Right hindlimb (tissue), 1 donor: ENCODE measurements around the gene POLG.

ENCODE experiments used
- DNase-seq: peaks from one replicate; pipeline ENCODE4 v3.0.0-alpha.2; 2018

Gene POLG

GRCh38 chr15:89370120-89370977 is 35.7 kb upstream of the POLG start:
- no peak for DNase-seq

GRCh38 chr15:89369341-89369947 is 34.8 kb upstream of the POLG start:
- DNase-seq = no peak

GRCh38 chr15:89368566-89369223 is 34.1 kb upstream of the POLG start:
- DNase-seq = no peak

- DNase-seq = no peak
Observed at GRCh38 chr15:89367485-89368451, 33.1 kb upstream of the POLG start.

GRCh38 chr15:89366656-89367393 is 32.2 kb upstream of the POLG start:
- DNase-seq = no peak

- no peak for DNase-seq
Observed at GRCh38 chr15:89365462-89366065, 30.9 kb upstream of the POLG start.

GRCh38 chr15:89364741-89365450 is 30.3 kb upstream of the POLG start:
- DNase-seq = no peak

GRCh38 chr15:89364341-89364740 is 29.7 kb upstream of the POLG start:
- DNase-seq = no peak

- no peak for DNase-seq
Observed at GRCh38 chr15:89363770-89364169, 29.1 kb upstream of the POLG start.

- no peak for DNase-seq
Observed at GRCh38 chr15:89363133-89363532, 28.5 kb upstream of the POLG start.

GRCh38 chr15:89362203-89363101 is 27.8 kb upstream of the POLG start:
- no peak for DNase-seq

- peak; percentile 82 for DNase-seq
Observed at GRCh38 chr15:89361451-89362202, 27.0 kb upstream of the POLG start.

GRCh38 chr15:89360294-89360971 is 25.8 kb upstream of the POLG start:
- DNase-seq = no peak

- no peak for DNase-seq
Observed at GRCh38 chr15:89359471-89360293, 25.1 kb upstream of the POLG start.

GRCh38 chr15:89358755-89359439 is 24.3 kb upstream of the POLG start:
- DNase-seq = peak; percentile 84

- no peak for DNase-seq
Observed at GRCh38 chr15:89358435-89358754, 23.8 kb upstream of the POLG start.
